Measurements from ENCODE around the gene MEGF8.

Gene MEGF8

GRCh38 chr19:42420055-42420544 is 94.7 kb downstream of the MEGF8 start:
- DNase-seq (ENCODE audit: low read depth) = peak; percentile 63

DNA sequence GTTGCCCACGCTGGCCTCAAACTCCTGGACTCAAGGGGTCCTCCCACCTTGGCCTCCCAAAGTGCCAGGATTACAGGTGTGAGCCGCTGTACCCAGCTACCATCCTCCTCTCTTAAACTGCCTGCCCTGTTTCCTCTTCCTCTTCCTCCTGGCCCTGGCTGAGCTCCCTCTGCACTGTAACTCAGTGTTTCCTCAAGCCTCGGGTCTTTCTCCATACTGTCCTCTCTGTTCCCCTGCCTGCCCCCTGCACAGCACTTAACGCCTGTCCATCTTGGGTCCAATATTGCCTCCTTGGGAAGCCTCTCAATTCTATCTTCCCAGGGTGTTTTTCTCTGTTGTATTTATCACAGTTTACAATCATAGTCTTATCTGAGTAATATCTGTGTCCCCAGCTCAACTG is 95.7 kb downstream of the MEGF8 start:
- DNase-seq (ENCODE audit: low read depth) = no peak

DNA sequence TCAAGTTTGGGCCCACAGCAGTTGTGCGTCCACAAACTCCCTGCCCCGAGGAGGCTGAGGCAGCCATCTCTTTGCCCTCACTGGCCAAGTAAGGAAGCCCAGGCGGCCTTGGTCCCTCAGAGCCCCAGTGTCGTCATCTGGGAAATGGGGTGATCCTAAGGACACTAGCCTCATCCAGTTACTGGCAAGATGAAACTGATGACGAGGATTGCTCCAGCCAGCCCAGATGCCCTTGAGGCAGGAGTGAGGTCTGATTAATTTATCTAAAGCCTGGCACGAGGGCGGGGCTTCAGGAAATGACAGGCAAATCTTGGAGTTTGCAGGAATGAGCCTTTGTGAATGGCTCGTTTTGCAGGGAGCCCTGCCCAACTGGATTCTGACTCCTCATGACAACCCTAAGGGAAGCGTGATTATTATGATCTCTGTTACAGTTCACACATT is 96.2 kb downstream of the MEGF8 start:
- no peak for DNase-seq (ENCODE audit: low read depth)

GRCh38 chr19:42422092-42422900 is 96.9 kb downstream of the MEGF8 start:
- no peak for DNase-seq (ENCODE audit: low read depth)

GRCh38 chr19:42422901-42423461 is 97.5 kb downstream of the MEGF8 start:
- peak; percentile 34 for DNase-seq (ENCODE audit: low read depth)

DNA sequence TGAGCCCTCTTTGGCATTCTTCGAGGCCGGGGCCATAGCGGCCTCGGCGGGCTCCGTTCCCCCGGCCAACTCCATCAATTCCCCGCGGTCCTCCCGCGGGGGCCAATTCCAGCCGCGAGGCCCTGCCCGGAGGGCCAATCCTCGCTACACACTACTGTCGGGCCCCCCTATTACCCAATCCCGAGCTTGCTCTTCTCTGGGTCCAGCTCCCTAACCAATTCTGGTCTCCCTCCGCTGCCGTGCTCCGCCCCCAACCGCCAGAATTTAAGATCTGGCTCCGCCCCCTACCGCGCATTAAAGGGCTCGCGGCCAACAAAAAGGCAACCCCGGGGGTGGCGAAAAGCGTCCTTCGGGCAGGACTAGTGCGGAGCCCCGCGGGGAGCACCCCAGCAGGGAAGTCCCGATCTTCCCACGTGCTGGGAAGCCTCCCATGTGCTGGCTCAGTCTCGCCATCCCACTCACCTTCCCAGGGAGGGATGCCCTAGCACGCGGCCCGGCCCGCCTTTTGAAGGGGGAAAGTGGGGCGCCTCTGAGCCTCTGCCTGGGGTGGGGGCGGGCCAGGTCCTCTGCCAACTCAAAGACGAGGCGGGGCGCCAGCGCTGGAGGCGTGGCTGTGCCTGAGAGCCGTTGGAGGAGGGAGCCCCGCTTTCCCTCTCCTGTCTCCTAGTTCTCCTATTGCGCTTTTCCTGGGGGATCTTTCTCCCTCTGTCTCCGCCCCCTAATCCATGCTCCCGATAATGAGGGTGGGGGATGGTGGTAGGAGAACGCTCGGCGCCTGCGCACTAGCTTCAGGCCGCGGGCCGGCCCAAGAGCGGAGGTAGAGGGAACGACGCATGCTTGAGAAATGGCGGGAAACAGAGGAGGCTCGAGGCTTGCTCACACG is 98.3 kb downstream of the MEGF8 start:
- peak; percentile 86 for DNase-seq (ENCODE audit: low read depth)

DNA sequence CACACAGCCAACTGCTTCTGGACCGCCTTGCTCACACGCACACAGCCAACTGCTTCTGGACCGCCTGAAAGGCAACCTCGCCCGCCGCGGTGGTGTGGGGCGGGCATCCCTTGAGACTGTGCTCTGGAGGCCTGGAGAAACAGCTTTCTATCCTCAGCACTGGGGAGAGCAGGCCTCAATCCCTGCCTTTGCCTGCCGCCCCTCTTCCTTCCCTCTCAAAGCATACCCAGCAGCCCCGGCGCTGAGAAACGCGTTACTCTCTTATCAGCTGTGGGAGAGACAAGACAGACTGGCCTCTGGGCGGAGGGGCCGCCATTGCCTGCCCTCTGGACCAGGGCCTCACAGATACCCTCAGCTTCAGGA is 98.9 kb downstream of the MEGF8 start:
- no peak for DNase-seq (ENCODE audit: low read depth)

- DNase-seq (ENCODE audit: low read depth) = no peak
These were observed 99.3 kb downstream of the MEGF8 start for GRCh38 chr19:42424712-42425131.

- no peak for DNase-seq (ENCODE audit: low read depth)
These were observed 101.2 kb downstream of the MEGF8 start for GRCh38 chr19:42426643-42427042.

GRCh38 chr19:42427313-42427712 is 101.9 kb downstream of the MEGF8 start, which contains the start of gene LIPE:
TSS of gene LIPE (minus strand) at chr19:42427388. CDS start at chr19:42427149, 239 bp downstream.
- DNase-seq (ENCODE audit: low read depth) = no peak

All from activated gamma-delta T cell treated with anti-CD3 and anti-CD28 coated beads, Interleukin-2, amount 50 U/mL, for 16 hours (primary cell).